ENCODE results near the gene C5orf15. TPM values are rescaled to one million over a fixed set of nuclear protein-coding genes. Genes with fewer than 3 reads are reported as not detected.

C5orf15 gene
- total RNA-seq, 4 donors from 2014 or later: 36.5 to 91.7 (median 45.6) TPM

GRCh38 chr5:133928587-133929393, 39.6 kb downstream of the C5orf15 start:
- in situ Hi-C loops (cut with MboI; ENCODE audit: low pct_ligation_motif_present in 1 of 4, low pct_unique_long_range_greater_than_20kb in 1 of 4, low sequenced_read_pairs in 3 of 4) (no loop called here), intact Hi-C loops (cut with DNase I; ENCODE audit: low total_unique reads) (no loop called here)
- no peak for TF ChIP-seq POLR2A (IDR thresholded peaks at IDR 0.05)
- no peak for TF ChIP-seq EP300 (IDR thresholded peaks at IDR 0.05; ENCODE audit: low read depth)
- TF ChIP-seq POLR2AphosphoS5 (IDR thresholded peaks at IDR 0.05): no peak
- no peak for TF ChIP-seq CTCF (IDR thresholded peaks at IDR 0.05)
- Histone ChIP-seq H3K4me1 (peaks cover 0 to 6% (median 0%) of the 10 kb centered on the region in 4 donors), H3K27ac (no peak overlapping the region), H3K36me3 (no peaks in the 10 kb centered on the region), H3K4me3 (no peak overlapping the region), H3K9me3 (no peaks in the 10 kb centered on the region), H3K27me3 (no peaks in the 10 kb centered on the region)
- no peak for DNase-seq
- 76 to 100% methylated on average over 1 to 9 of the region's 9 CpGs for WGBS, 2 donors (ENCODE audit: low coverage in 1 of 2)

- H3K4me1 ChIP-seq: peaks cover 0 to 6% (median 0%) of the 10 kb centered on the region in 4 donors
- H3K36me3 ChIP-seq: no peaks in the 10 kb centered on the region
- DNase-seq: no peak
- WGBS, 2 donors (ENCODE audit: low coverage in 1 of 2): 82 to 84% methylated on average over 8 to 13 of the region's 13 CpGs
- H3K9me3 ChIP-seq: no peaks in the 10 kb centered on the region
- intact Hi-C loops (cut with DNase I; ENCODE audit: low total_unique reads) (no loop called here), in situ Hi-C loops (cut with MboI; ENCODE audit: low pct_ligation_motif_present in 1 of 4, low pct_unique_long_range_greater_than_20kb in 1 of 4, low sequenced_read_pairs in 3 of 4) (no loop called here)
- H3K4me3 ChIP-seq: no peak overlapping the region
- no peak overlapping the region for H3K27ac ChIP-seq
- TF ChIP-seq CTCF (IDR thresholded peaks at IDR 0.05) (no peak), POLR2A (IDR thresholded peaks at IDR 0.05) (no peak), POLR2AphosphoS5 (IDR thresholded peaks at IDR 0.05) (no peak), EP300 (IDR thresholded peaks at IDR 0.05; ENCODE audit: low read depth) (no peak)
- no peaks in the 10 kb centered on the region for H3K27me3 ChIP-seq
These were observed 40.9 kb downstream of the C5orf15 start for GRCh38 chr5:133927300-133928180.

- Histone ChIP-seq H3K36me3 (no peaks in the 10 kb centered on the region), H3K9me3 (no peaks in the 10 kb centered on the region), H3K27ac (no peak overlapping the region), H3K4me3 (no peak overlapping the region), H3K4me1 (peaks cover 0 to 6% (median 0%) of the 10 kb centered on the region in 4 donors), H3K27me3 (no peaks in the 10 kb centered on the region)
- TF ChIP-seq CTCF (IDR thresholded peaks at IDR 0.05) (no peak), POLR2AphosphoS5 (IDR thresholded peaks at IDR 0.05) (no peak), EP300 (IDR thresholded peaks at IDR 0.05; ENCODE audit: low read depth) (no peak), POLR2A (IDR thresholded peaks at IDR 0.05) (no peak)
- in situ Hi-C loops (cut with MboI; ENCODE audit: low pct_ligation_motif_present in 1 of 4, low pct_unique_long_range_greater_than_20kb in 1 of 4, low sequenced_read_pairs in 3 of 4): no loop called here
- WGBS, 2 donors (ENCODE audit: low coverage in 1 of 2): 60 to 68% methylated on average over 2 to 17 of the region's 17 CpGs
- no peak for DNase-seq
- intact Hi-C loops (cut with DNase I; ENCODE audit: low total_unique reads): no loop called here
These were observed 41.7 kb downstream of the C5orf15 start for GRCh38 chr5:133926489-133927299.

All from transverse colon (tissue), 4 donors.